ENCODE results near the gene SENP7. TPM values are rescaled to one million over a fixed set of nuclear protein-coding genes. Genes with fewer than 3 reads are reported as not detected.
A peak's percentile ranks its signal among the peaks of the same experiment; 100 is the strongest.
"Not testable (repeated sequence)": the region's sequence is repeated elsewhere in the genome, so short reads cannot be mapped to it uniquely, and the experiment has no call there.

Gene SENP7
- total RNA-seq, 1 experiment from 2014 or later, result 5.0 TPM

GRCh38 chr3:101333883-101334282 lies 179.1 kb downstream of the SENP7 start:
- DNase-seq (ENCODE audit: low spot score), result no peak

DNA sequence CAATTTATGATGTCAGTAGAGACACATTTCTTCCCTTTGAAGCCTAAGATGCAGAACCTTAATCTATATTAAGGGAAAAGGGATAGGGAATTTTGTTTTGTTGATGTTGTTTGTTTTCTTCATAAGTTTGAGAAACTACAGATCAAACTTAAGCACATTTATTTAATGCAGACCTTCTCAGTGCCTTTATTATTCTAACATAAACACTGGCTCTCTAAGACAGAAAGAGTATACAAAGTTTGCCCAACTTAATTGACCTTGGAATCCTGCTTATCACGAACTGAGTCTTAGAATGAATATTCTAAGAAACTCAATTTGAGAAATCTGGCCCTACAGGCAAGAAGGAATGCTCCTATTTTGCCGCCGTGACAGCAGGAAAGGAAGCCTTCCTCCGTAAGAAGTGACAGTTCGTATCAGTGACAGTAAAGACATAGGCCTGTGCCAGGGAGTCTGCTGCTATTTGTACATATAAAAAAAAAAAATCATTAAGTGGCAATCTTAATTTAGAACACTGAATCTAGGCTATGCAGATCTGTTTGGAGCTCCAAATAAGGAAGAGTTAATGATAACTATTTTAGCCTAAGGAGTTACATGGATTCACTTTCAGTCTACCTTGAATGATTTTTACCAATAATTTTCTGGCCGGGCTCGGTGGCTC lies 183.9 kb downstream of the SENP7 start:
- no peak for DNase-seq (ENCODE audit: low spot score)

DNA sequence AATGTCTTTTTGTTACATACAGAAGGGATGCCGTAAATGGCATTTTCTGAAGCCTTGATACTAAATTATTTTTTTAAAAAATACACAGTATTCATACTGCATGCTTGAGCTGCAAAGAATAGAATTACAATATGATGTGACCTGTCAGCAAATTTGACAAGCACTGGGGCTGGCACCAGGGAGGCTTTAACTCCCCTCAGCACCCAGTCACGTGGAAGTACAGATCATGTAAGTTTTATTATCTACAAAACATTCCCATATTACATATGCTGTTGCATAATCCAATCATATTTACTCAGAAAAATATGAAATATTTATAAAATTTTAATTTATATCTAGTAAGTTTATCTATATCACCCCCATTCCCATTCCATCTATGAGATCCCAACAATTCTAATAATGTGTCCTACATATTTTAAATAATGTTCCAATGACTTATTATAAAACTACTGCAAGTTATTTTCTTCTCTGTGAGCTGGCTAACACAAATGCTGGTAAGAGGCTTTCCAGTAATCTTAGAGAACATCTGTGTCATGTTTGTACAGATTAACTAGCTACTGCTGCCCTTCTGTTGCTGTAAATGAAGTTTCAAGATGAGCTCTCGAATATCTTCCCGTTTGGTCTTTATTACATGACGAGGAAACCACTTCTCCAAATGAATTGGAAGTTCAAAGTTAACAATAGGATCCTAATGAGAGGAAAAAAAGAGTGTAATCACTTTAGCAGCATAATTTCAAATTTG lies 187.4 kb downstream of the SENP7 start:
- no peak for DNase-seq (ENCODE audit: low spot score)

- DNase-seq (ENCODE audit: low spot score), result no peak
These were observed 192.5 kb downstream of the SENP7 start, which contains the start of gene IMPG2 for GRCh38 chr3:101320475-101320874. Gene IMPG2 (minus strand): TSS chr3:101320575. CDS start chr3:101320372, 203 bp downstream.

- DNase-seq (ENCODE audit: low spot score), result no peak
These were observed 193.5 kb downstream of the SENP7 start for GRCh38 chr3:101319531-101319930.

DNA sequence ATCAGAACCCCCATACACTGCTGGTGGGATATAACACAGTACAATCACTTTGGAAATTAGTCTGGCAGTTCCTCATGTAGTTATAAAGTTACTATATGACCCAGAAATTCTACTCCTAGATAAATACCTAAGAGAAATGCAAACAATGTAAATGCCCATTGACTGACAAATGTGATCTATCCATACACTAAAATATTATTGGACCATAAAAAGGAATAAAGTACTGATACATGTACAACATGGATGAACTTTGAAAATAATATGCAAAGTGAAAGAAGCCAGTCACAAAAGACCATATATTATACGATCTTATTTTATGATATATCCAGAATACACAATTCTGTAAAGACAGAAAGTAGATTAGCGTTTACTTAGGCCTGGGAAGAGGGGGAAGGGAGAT lies 200.5 kb downstream of the SENP7 start:
- DNase-seq (ENCODE audit: low spot score), result no peak

- no peak for DNase-seq (ENCODE audit: low spot score)
These were observed 201.3 kb downstream of the SENP7 start for GRCh38 chr3:101311676-101312075.

GRCh38 chr3:101310978-101311375 lies 202.0 kb downstream of the SENP7 start:
- no peak for DNase-seq (ENCODE audit: low spot score)

DNA sequence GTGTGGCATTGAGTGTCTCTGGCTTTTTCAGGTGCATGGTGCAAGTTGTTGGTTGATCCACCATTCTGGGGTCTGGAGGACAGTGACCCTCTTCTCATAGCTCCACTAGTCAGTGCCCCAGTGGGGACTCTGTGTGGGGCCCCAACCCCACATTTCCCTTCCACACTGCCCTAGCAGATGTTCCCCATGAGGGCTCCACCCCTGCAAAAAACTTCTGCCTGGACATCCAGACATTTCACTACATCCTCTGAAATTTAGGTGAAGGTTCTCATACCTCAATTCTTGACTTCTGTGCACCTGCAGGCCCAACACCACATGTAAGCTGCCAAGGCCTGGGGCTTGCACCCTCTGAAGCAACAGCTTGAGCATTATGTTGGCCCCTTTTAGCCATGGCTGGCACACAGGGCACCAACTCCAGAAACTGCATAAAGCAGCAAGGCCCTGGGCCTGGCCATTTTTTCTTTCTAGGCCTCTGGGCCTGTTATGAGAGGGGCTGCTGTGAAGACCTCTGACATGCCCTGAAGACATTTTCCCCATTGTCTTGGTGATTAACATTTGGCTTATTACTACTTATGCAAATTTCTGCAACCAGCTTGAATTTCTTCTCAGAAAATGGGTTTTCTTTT lies 204.8 kb downstream of the SENP7 start:
- not testable (repeated sequence) for DNase-seq (ENCODE audit: low spot score)

- no peak for DNase-seq (ENCODE audit: low spot score)
These were observed 209.2 kb downstream of the SENP7 start for GRCh38 chr3:101303836-101304235.

DNA sequence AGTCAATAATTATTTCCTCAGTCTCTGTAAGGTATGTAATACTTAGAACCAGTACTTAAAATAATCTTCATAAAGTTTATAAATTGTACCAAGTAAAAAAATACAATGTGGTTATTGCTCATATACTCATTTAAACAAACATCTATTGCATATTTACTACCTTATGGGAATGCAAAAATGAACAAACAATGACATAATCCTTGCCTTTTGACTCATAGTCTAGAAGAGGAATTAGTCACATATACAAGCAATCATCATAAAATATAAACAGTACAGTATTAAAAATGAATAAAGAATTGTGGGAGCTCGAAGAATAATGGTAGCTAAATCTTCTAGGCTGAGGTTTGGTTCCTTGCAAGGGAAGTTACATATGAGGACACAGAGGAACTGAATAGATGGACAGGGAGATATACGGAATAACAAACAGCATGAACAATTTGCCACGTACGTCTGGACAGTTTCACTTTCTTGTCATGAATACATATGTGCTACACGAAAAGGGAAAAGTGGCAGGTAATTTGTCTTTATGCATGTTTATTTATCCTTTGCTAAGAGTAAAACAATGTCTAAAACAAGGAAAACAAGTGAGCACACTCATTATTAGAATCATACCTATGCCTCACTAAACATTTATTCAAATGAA lies 209.8 kb downstream of the SENP7 start:
- DNase-seq (ENCODE audit: low spot score), result peak; percentile 15

- no peak for DNase-seq (ENCODE audit: low spot score)
These were observed 212.9 kb downstream of the SENP7 start for GRCh38 chr3:101300073-101300472.

DNA sequence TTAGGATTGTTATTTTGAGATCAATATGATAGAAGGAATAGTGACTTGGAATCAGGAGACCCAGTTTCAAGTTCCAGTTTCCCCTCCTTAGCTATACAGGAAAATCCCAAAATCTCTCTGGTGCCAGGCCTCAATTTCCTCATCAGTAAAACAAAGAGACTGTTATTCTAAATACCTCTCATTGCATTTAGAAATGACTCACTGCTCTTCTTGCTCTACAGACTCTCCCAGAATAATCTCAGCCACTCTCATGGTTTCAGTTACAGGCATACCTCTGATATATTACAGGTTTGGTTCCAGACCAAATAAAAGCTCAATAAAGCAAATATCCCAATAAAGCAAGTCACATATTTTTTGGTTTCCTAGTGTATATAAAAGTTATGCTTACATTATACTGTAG lies 221.0 kb downstream of the SENP7 start:
- DNase-seq (ENCODE audit: low spot score), result no peak

- no peak for DNase-seq (ENCODE audit: low spot score)
These were observed 224.7 kb downstream of the SENP7 start for GRCh38 chr3:101288294-101288693.

GRCh38 chr3:101284757-101285156 lies 228.3 kb downstream of the SENP7 start:
- no peak for DNase-seq (ENCODE audit: low spot score)

DNA sequence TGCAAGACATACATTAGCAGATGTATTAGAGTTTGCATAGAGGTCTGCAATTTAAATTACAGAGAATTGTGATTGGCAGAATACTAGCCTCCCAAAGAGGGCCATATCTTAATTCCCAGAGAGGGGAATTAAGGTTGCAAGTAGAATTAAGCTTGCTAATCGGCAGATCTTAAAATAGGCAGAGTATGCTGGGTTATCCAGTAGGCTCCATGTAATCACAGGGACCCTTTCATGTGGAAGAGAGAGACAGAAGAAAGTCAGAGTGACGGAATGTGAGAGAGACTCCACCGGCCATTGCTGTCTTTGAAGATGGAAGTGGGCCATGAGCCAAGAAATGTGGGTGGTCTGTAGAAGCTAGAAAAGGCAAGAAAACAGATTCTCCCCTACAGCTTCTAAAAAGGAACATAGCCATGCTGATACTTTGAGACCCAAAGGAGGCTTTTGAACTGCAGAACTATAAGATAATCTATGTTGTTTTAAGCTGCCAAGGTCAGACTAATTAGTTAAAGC lies 231.4 kb downstream of the SENP7 start:
- no peak for DNase-seq (ENCODE audit: low spot score)

DNA sequence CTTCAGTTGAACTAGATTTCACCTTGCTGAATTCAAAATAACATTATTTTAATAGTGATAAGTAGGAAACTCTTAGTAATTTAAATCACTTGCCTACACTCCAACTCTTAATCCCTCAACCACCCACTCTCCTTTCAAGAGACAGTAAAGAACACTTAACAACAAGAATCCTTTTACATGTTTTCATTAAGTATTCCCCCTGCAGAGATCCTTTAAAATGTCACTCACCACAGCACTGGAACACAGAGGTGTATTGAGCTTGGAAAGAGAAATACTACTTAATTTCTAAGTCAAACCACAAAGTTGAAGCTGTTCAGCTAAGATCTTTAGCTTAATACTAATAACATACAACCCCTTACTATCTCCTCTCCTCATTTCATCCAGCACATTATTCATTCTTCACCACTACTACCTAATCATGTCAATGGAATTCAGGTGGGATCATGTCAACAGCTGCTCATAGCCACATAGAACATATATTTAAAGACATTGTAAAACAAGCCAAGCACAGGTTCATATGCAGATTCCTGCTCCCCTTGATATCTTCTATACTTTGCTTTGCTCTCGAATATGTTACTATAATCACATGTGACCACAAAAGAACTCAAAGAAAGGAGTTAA lies 233.1 kb downstream of the SENP7 start:
- DNase-seq (ENCODE audit: low spot score), result no peak

DNA sequence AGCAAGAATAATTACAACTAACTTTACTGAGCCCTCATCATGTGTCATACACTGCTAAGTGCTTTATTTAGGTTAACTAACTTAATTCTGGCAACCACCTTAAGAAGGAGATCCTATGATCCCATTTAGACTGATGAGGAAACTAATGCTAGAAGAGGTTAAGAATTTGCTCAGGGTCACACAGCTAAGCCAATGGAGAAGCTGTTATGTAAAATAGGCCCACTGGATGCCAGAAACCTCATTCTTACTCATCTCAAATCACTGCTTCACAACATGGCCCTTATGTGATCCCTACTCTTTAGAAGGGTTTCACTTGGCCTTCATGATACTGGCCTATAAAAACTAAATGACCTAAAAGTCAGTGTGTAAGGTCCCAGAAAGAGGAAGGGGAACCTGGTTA lies 233.8 kb downstream of the SENP7 start:
- no peak for DNase-seq (ENCODE audit: low spot score)

GRCh38 chr3:101278727-101279126 lies 234.3 kb downstream of the SENP7 start:
- no peak for DNase-seq (ENCODE audit: low spot score)

Measured in H4 (cell line).